Hepatocyte (in vitro differentiated cells): ENCODE measurements around the gene ATF7IP2.

Experiments
- EZH2 ChIP-seq: fragments of 200-600 bp; sonication (generic); IDR thresholded peaks from 2 replicates; pipeline ENCODE4 v1.6.1; 2016; ENCODE audit warnings: antibody characterized with exemption, mild to moderate bottlenecking, borderline replicate concordance
- EZH2phosphoT487 ChIP-seq: fragments of 200-600 bp; sonication (generic); IDR thresholded peaks from one replicate; pipeline ENCODE4 v1.6.1; 2018; ENCODE audit warnings: antibody characterized with exemption, mild to moderate bottlenecking, low read depth, moderate library complexity; ENCODE audit not compliant: unreplicated experiment, severe bottlenecking
- TF ChIP-seq, protein P1 (sequence below): fragments of 200-600 bp; sonication (generic); IDR thresholded peaks from 2 replicates; pipeline ENCODE4 v1.5.1; 2016; ENCODE audit warnings: antibody characterized with exemption, mild to moderate bottlenecking; ENCODE audit not compliant: poor library complexity

DNA sequence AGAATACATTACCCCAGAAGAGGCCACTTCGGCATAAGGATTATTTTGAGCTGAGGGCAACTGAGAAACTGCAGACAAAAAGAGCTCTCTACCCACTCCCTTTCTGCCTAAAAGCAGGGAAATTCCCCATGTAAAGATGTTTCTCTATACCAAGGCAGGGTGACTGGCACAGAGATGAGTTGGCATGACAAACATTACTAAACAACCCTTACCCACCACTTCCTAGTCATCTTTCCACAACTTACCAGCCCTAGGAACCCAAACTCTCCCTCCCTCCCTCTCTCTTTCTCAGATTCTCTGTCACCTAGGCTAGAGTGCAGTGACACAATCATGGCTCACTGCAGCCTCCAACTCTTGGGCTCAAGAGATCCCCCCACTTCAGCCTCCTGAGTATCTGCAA lies 126.0 kb downstream of the ATF7IP2 start:
- TF ChIP-seq, protein P1, sequence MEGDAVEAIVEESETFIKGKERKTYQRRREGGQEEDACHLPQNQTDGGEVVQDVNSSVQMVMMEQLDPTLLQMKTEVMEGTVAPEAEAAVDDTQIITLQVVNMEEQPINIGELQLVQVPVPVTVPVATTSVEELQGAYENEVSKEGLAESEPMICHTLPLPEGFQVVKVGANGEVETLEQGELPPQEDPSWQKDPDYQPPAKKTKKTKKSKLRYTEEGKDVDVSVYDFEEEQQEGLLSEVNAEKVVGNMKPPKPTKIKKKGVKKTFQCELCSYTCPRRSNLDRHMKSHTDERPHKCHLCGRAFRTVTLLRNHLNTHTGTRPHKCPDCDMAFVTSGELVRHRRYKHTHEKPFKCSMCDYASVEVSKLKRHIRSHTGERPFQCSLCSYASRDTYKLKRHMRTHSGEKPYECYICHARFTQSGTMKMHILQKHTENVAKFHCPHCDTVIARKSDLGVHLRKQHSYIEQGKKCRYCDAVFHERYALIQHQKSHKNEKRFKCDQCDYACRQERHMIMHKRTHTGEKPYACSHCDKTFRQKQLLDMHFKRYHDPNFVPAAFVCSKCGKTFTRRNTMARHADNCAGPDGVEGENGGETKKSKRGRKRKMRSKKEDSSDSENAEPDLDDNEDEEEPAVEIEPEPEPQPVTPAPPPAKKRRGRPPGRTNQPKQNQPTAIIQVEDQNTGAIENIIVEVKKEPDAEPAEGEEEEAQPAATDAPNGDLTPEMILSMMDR = no peak
- no peak for TF ChIP-seq EZH2
- TF ChIP-seq EZH2phosphoT487 = no peak
